ENCODE results near the gene MINK1. TPM values are rescaled to one million over a fixed set of nuclear protein-coding genes. Genes with fewer than 3 reads are reported as not detected.

Gene MINK1
- total and polyA plus RNA-seq, 2 of the 13 experiments (the other 11 are each of a cell fraction or from before 2014, with no cell fraction given): 17.2 to 63.9 TPM

DNA sequence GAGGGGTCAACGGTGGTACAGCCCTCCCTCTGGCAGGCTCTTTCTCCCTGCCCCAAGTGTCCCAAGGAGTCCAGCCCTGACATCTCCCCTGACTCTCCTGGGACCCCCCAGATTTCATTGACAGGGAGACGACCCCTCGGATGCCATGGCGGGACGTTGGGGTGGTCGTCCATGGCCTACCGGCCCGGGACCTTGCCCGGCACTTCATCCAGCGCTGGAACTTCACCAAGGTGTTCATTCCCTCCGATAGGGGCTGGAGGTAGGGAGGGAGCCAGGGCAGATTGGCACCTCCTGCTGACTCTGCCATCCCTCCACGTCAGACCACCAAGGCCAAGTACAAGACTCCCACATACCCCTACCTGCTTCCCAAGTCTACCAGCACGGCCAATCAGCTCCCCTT, 16.3 kb upstream of the MINK1 start:
- no peak for ATAC-seq
- Histone ChIP-seq H3K27ac (ENCODE audit: extremely low read length, insufficient read depth, low read length) (no peak overlapping the region), H3K9me3 (ENCODE audit: low read length) (no peaks in the 10 kb centered on the region), H3K27me3 (ENCODE audit: control insufficient read depth in 1 of 2, insufficient read depth in 2 of 2, low read length in 2 of 2) (no peaks in the 10 kb centered on the region), H3K4me3 (replicated peaks in 1 of 3; ENCODE audit: insufficient read depth in 1 of 3, low read depth in 2 of 3, low read length in 3 of 3) (no peak overlapping the region), H3K36me3 (replicated peaks in 1 of 2; ENCODE audit: control insufficient read depth in 1 of 2, insufficient read depth in 2 of 2, low read length in 2 of 2) (peaks cover 8 to 12% of the 10 kb centered on the region in 2 experiments; a peak in 4 of 5 replicates), H3K4me2 (ENCODE audit: low read depth, low read length) (no peak overlapping the region), H3K79me2 (ENCODE audit: insufficient read depth, low read length) (no peaks in the 10 kb centered on the region), H3K9ac (ENCODE audit: insufficient read depth, low read depth, low read length) (no peak overlapping the region), H2AFZ (ENCODE audit: low read length) (no peak overlapping the region), H3K4me1 (ENCODE audit: insufficient read depth, low read length) (no peaks in the 10 kb centered on the region), H4K20me1 (ENCODE audit: insufficient read depth, low read length) (no peaks in the 10 kb centered on the region)
- ChIA-PET CTCF (ENCODE audit: low intra/inter-chr PET ratio, low total read pairs) (no interaction called here), POLR2A (no interaction called here)
- in situ Hi-C loops (cut with HindIII; ENCODE audit: extremely low pct_ligation_motif_present, low pct_unique_long_range_greater_than_20kb) (no loop called here), intact Hi-C loops (cut with micrococcal nuclease; ENCODE audit: unreplicated experiment) (no loop called here)
- FAIRE-seq: no peak
- TF ChIP-seq HES4 (CRISPR knock-in tag; IDR thresholded peaks at IDR 0.05; ENCODE audit: borderline replicate concordance) (no peak), HDAC1 (CRISPR knock-in tag; IDR thresholded peaks at IDR 0.05) (no peak), NR2F1 (CRISPR knock-in tag; IDR thresholded peaks at IDR 0.05) (no peak), SALL1 (CRISPR knock-in tag; IDR thresholded peaks at IDR 0.05) (no peak), ASH2L (IDR thresholded peaks at IDR 0.05; ENCODE audit: insufficient read length, low read depth, low read length) (no peak), ZNF3 (CRISPR knock-in tag; IDR thresholded peaks at IDR 0.05) (no peak)
- TF ChIP-seq, protein P1, sequence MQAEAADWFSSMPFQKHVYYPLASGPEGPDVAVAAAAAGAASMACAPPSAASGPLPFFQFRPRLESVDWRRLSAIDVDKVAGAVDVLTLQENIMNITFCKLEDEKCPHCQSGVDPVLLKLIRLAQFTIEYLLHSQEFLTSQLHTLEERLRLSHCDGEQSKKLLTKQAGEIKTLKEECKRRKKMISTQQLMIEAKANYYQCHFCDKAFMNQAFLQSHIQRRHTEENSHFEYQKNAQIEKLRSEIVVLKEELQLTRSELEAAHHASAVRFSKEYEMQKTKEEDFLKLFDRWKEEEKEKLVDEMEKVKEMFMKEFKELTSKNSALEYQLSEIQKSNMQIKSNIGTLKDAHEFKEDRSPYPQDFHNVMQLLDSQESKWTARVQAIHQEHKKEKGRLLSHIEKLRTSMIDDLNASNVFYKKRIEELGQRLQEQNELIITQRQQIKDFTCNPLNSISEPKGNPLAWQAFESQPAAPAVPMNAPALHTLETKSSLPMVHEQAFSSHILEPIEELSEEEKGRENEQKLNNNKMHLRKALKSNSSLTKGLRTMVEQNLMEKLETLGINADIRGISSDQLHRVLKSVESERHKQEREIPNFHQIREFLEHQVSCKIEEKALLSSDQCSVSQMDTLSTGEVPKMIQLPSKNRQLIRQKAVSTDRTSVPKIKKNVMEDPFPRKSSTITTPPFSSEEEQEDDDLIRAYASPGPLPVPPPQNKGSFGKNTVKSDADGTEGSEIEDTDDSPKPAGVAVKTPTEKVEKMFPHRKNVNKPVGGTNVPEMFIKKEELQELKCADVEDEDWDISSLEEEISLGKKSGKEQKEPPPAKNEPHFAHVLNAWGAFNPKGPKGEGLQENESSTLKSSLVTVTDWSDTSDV (CRISPR knock-in tag; IDR thresholded peaks at IDR 0.05): no peak
- TF ChIP-seq, protein P2, sequence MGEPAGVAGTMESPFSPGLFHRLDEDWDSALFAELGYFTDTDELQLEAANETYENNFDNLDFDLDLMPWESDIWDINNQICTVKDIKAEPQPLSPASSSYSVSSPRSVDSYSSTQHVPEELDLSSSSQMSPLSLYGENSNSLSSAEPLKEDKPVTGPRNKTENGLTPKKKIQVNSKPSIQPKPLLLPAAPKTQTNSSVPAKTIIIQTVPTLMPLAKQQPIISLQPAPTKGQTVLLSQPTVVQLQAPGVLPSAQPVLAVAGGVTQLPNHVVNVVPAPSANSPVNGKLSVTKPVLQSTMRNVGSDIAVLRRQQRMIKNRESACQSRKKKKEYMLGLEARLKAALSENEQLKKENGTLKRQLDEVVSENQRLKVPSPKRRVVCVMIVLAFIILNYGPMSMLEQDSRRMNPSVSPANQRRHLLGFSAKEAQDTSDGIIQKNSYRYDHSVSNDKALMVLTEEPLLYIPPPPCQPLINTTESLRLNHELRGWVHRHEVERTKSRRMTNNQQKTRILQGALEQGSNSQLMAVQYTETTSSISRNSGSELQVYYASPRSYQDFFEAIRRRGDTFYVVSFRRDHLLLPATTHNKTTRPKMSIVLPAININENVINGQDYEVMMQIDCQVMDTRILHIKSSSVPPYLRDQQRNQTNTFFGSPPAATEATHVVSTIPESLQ (CRISPR knock-in tag; conservative IDR thresholded peaks at IDR 0.05): no peak
- no TSS peak for BruUV-seq (replicated peaks)
- 91% methylated on average over 10 of the region's 13 CpGs for whole genome bisulfite sequencing (ENCODE audit: low lambda C conversion rate)
- no peak for DNase-seq (ENCODE audit: low spot score)
